ENCODE measurements around the gene MYL12B.
A peak's percentile ranks its signal among the peaks of the same experiment; 100 is the strongest.

Gene MYL12B

DNA sequence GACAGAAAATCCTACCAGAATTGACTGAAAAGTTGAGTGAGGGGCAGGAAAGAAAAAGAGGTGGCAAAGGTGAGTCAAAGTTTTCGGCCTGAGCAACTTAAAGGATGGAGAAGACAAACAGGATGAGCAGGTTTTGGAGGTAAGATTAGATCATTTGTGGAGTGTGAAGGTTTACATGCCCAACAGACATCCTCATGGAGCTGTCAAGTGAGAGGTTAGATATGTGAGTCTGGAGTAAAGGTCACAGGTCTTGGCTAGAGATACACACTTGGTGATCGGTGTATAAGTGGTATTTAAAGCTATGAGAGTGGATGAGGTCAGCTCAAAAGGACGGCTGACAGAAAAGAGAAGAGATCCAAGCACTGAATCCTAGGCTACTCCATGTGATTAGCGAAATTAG is 25.5 kb upstream of the MYL12B start:
- no peak for DNase-seq

DNA sequence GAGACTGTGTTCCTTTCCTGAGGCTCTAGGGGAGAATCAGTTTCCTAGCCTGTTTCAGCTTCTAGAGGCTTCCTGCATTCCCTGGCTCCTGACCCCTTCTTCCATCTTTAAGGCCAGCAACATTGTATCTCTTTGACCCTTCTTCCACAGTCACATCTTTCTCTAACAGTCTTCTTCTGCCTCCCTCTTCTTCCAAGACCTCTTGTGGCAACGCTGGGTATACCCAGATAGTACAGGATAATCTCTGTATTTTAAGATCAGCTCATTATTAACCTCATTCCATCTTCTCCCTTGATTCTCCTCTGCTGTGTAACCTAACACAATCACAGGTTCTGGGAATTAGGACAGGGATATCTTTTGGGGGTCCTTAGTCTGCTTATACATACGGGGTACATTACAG is 23.2 kb upstream of the MYL12B start:
- DNase-seq: no peak

- no peak for DNase-seq
Observed at GRCh38 chr18:3245185-3245564, 16.8 kb upstream of the MYL12B start.

DNA sequence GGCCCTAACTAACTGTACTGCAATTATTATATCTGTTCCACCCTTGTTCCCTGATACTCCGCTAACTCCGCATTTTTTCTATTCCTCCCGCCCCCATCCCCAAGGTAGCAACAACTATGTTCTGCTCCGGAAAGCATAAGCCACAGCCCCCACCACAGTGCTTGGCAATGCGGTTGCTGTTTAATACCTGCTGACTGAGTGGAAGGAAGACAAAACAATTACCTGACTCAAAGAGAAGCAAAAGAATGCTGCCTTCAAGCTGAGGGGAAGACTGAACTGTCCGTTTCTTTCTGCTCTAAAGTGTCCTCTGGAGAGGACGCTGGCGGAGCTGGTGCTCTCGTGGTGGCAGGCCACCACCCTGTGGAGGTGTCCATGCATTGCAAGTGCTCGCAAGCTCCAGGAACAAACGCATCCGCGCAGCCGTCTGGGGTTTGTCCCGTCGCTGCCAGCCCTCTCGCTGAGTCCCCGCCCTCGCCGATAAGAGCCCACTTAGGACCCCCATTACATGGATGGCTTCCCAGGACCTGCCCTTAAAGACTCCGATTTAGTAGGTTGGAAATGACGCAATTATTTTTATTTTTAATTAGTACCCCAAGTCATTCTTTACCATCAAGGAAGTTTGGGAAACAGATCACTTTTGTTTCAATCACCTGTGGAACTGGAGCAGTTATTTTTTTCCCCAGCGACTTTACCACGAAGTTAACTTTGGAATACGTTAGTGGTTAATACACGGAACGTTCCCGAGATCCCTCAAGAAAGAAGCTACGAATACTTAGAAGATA is 15.9 kb upstream of the MYL12B start:
- peak; percentile 82 for DNase-seq

GRCh38 chr18:3246635-3247239 is 15.2 kb upstream of the MYL12B start:
- no peak for DNase-seq

GRCh38 chr18:3247240-3248061 is 14.5 kb upstream of the MYL12B start, which contains the start of gene MYL12A:
TSS of gene MYL12A (plus strand) at chr18:3247801. CDS start at chr18:3253248, 5,447 bp downstream.
- DNase-seq: peak; percentile 94

- peak; percentile 38 for DNase-seq
Observed at GRCh38 chr18:3248062-3248657, 13.8 kb upstream of the MYL12B start.

GRCh38 chr18:3248658-3249359 is 13.1 kb upstream of the MYL12B start:
- peak; percentile 73 for DNase-seq

- peak; percentile 38 for DNase-seq
Observed at GRCh38 chr18:3250237-3251107, 11.5 kb upstream of the MYL12B start.

GRCh38 chr18:3251249-3251962 is 10.5 kb upstream of the MYL12B start:
- no peak for DNase-seq

- DNase-seq: no peak
Observed at GRCh38 chr18:3251963-3252277, 10.0 kb upstream of the MYL12B start.

GRCh38 chr18:3252843-3253242 is 9.1 kb upstream of the MYL12B start:
- no peak for DNase-seq

DNA sequence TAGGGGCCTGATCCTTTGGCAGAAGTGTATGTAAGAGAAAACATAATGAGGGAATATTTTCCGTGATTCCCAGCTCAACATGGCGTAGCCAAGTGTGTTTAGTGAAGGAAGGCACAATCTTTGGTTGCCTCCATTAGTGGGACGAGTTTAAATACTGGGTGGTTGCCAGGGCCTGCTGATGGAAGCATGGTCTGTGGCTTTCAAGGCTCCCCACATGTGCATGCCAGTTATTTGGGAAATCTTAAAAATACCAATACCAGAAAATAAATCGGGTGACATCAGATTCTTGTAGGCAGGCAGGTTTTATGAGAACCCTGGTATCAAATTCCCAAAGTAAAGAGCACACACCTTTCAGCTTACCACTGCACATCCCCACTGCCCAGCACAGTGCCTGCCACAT is 7.2 kb upstream of the MYL12B start:
- DNase-seq: no peak

DNA sequence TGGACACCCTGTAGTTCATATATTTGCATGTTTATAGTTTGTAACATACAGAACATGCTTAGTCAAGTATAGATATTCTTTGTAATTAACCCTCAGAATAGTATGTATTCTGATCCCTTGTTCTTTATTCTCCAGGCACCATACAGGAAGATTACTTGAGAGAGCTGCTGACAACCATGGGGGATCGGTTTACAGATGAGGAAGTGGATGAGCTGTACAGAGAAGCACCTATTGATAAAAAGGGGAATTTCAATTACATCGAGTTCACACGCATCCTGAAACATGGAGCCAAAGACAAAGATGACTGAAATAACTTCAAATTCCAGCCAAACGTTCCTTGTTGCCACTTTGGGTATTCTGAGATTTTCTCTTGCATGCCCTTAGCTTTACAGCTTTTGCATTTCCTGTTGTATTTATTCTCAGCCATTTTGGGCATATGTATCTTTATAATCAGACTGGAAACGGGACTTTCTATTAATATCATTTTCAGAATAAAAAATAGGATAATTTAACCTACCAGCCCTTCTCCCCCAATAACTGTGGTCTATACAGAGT is 6.2 kb upstream of the MYL12B start:
- DNase-seq: no peak

- DNase-seq: no peak
Observed at GRCh38 chr18:3256693-3257626, 5.0 kb upstream of the MYL12B start.

DNA sequence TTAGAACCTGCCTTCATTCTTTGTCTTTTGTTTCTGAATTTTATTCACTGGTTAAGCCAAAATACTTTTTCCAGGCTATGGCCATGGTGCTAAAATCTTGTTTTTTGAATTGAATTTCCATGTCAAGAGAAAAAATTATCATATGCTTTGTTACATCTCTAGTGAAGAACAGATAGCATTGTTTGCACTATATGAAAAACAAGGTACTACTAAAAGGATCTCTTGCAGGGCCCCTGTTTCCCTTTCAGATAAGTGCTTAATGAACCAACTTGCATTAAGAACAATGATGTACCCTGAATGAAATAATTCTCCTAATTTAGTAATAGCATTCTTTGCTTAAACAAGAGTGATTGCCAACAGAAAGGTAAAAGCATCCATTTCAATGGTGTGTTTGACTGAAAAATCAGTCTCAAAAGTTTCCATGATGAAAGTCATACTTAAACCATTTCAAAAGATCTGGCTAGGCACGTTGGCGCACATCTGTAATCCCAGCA is 4.3 kb upstream of the MYL12B start:
- no peak for DNase-seq

GRCh38 chr18:3260995-3261372 is 949 bp upstream of the MYL12B start:
- DNase-seq: no peak

- DNase-seq: peak; percentile 51
Observed at GRCh38 chr18:3262234-3263131, 550 bp downstream of the MYL12B start.
